GM19463 (cell line): ENCODE measurements around the gene KDF1.

Experiments used
- ATAC-seq: cut with Tn5 transposase; IDR thresholded peaks from one replicate; pipeline ENCODE4 v1.9.1; 2021; ENCODE audit warnings: mild to moderate bottlenecking, moderate library complexity; ENCODE audit not compliant: unreplicated experiment

The KDF1 gene

GRCh38 chr1:26959722-26960624 lies at the start of gene KDF1:
Gene KDF1, minus strand, starts transcription at chr1:26960468. Its CDS starts 8,088 bp downstream, at chr1:26952380.
- no peak for ATAC-seq

GRCh38 chr1:27009601-27010197 lies 49.4 kb upstream of the KDF1 start:
- no peak for ATAC-seq

GRCh38 chr1:27007909-27008582 lies 47.8 kb upstream of the KDF1 start:
- no peak for ATAC-seq

GRCh38 chr1:27006683-27007082 lies 46.4 kb upstream of the KDF1 start:
- no peak for ATAC-seq

- no peak for ATAC-seq
Measured at GRCh38 chr1:27005648-27006496, 45.6 kb upstream of the KDF1 start.

- no peak for ATAC-seq
Measured at GRCh38 chr1:27005166-27005530, 44.9 kb upstream of the KDF1 start.

GRCh38 chr1:27004471-27005165 lies 44.4 kb upstream of the KDF1 start:
- ATAC-seq, result no peak

GRCh38 chr1:27003745-27004470 lies 43.6 kb upstream of the KDF1 start:
- no peak for ATAC-seq

- ATAC-seq, result no peak
Measured at GRCh38 chr1:27001570-27002360, 41.5 kb upstream of the KDF1 start.

- no peak for ATAC-seq
Measured at GRCh38 chr1:27000817-27001460, 40.7 kb upstream of the KDF1 start.

- ATAC-seq, result no peak
Measured at GRCh38 chr1:27000090-27000816, 40.0 kb upstream of the KDF1 start.

- ATAC-seq, result no peak
Measured at GRCh38 chr1:26999440-26999987, 39.2 kb upstream of the KDF1 start.

- ATAC-seq, result no peak
Measured at GRCh38 chr1:26998429-26999300, 38.4 kb upstream of the KDF1 start.

GRCh38 chr1:26996665-26997064 lies 36.4 kb upstream of the KDF1 start:
- no peak for ATAC-seq

- ATAC-seq, result no peak
Measured at GRCh38 chr1:26996024-26996423, 35.8 kb upstream of the KDF1 start.

GRCh38 chr1:26994787-26995517 lies 34.7 kb upstream of the KDF1 start:
- no peak for ATAC-seq
